Left renal cortex interstitium (tissue), 4 donors: ENCODE results near the gene HNRNPC. TPM values are rescaled to one million over a fixed set of nuclear protein-coding genes. Genes with fewer than 3 reads are reported as not detected.

Experiments used
- polyA plus RNA-seq, 4 donors: library from polyadenylated mRNA; unstranded; fragments of 120-200 nt; gene quantifications; one replicate each; pipeline ENCODE4 v1.2.1, GENCODE V29; 2013; ENCODE audit not compliant: insufficient read length in 4 of 4

The HNRNPC gene
- polyA plus RNA-seq, 4 donors, result 878 to 1,023 (median 885) TPM

Other genes starting within 250 kb of the HNRNPC start
- gene NDRG2, start 244.4 kb downstream of the HNRNPC start, polyA plus RNA-seq, result 100 to 1,000 TPM; 154 to 172 (median 164) TPM
- gene TPPP2, start 239.2 kb downstream of the HNRNPC start, polyA plus RNA-seq, result 1 to 10 TPM; 2.6 to 4.0 (median 3.5) TPM
- 1 to 10 TPM in 1 of 4 donors, under 1 TPM in 3; 0.17 to 1.1 (median 0.56) TPM for gene RNASE13, start 234.6 kb downstream of the HNRNPC start, polyA plus RNA-seq
- gene RNASE7, start 227.1 kb downstream of the HNRNPC start, polyA plus RNA-seq, result 1 to 10 TPM in 1 of 4 donors, under 1 TPM in 3; 0.46 to 1.2 (median 0.89) TPM
- not detected for gene RNASE8, start 211.6 kb downstream of the HNRNPC start, polyA plus RNA-seq
- 100 to 1,000 TPM in 1 of 4 donors, 10 to 100 TPM in 3; 69.0 to 102 (median 79.0) TPM for gene ARHGEF40, start 199.1 kb downstream of the HNRNPC start, polyA plus RNA-seq
- 10 to 100 TPM; 19.0 to 44.2 (median 36.0) TPM for gene ZNF219, start 170.8 kb downstream of the HNRNPC start, polyA plus RNA-seq
- gene TMEM253, start 168.4 kb downstream of the HNRNPC start, polyA plus RNA-seq, result 1 to 10 TPM in 3 of 4 donors, under 1 TPM in 1; 0.47 to 1.7 (median 1.0) TPM
- under 1 TPM in 3 of 4 donors, not detected in 1; 0.03 to 0.09 (median 0.03) TPM for gene OR5AU1, start 113.4 kb downstream of the HNRNPC start, polyA plus RNA-seq
- under 1 TPM; 0.37 to 0.81 (median 0.61) TPM for gene RPGRIP1, start 10.6 kb upstream of the HNRNPC start, polyA plus RNA-seq
- 100 to 1,000 TPM; 128 to 150 (median 139) TPM for gene SUPT16H, start 114.6 kb upstream of the HNRNPC start, polyA plus RNA-seq
- gene CHD8, start 186.7 kb upstream of the HNRNPC start, polyA plus RNA-seq, result 10 to 100 TPM; 61.6 to 82.7 (median 73.9) TPM
- gene RAB2B, start 207.5 kb upstream of the HNRNPC start, polyA plus RNA-seq, result 10 to 100 TPM; 37.7 to 49.1 (median 42.2) TPM
- gene TOX4, start 207.8 kb upstream of the HNRNPC start, polyA plus RNA-seq, result 10 to 100 TPM; 52.9 to 67.5 (median 61.7) TPM
- 100 to 1,000 TPM in 2 of 4 donors, 10 to 100 TPM in 2; 69.6 to 110 (median 99.1) TPM for gene METTL3, start 241.9 kb upstream of the HNRNPC start, polyA plus RNA-seq